ENCODE data around the gene IFIT5. TPM values are rescaled to one million over a fixed set of nuclear protein-coding genes. Genes with fewer than 3 reads are reported as not detected.

Gene IFIT5
- polyA plus RNA-seq, 2 of the 4 experiments (the other 2 are of a cell fraction): 7.8 to 11.5 TPM

- Histone ChIP-seq H3K4me2 (no peak overlapping the region), H3K4me3 (no peak overlapping the region), H3K4me1 (peaks cover 20% of the 10 kb centered on the region), H3K27ac (no peak overlapping the region; a peak in 1 of 6 replicates), H3K9me3 (no peaks in the 10 kb centered on the region)
- ChIA-PET CTCF (interaction anchor here (0.8 to 9.1 kb wide), 5 partner anchors 10 to 136 kb away, joined by 3 to 88 read pairs (median 7); no protein-coding TSS in a partner anchor), POLR2A (no interaction called here)
- 64% methylated on average over 1 of the region's 1 CpG for WGBS (ENCODE audit: missing lambda C conversion rate)
- FAIRE-seq: no peak
- no peak for TF ChIP-seq RAD21 (conservative IDR thresholded peaks at IDR 0.05 in 1 of 2, IDR thresholded peaks at IDR 0.05 in 1 of 2)
- TF ChIP-seq CEBPB (IDR thresholded peaks at IDR 0.05): no peak
- no peak for TF ChIP-seq CBX2 (IDR thresholded peaks at IDR 0.05; ENCODE audit: borderline replicate concordance, low read depth)
- TF ChIP-seq MAZ (IDR thresholded peaks at IDR 0.05; ENCODE audit: borderline replicate concordance, low read depth, low read length): no peak
- TF ChIP-seq PHF8 (IDR thresholded peaks at IDR 0.05; ENCODE audit: borderline replicate concordance, low read depth): no peak
- TF ChIP-seq MYC (IDR thresholded peaks at IDR 0.05; ENCODE audit: borderline replicate concordance, low read length): no peak
- no peak for TF ChIP-seq NPAS2 (CRISPR knock-in tag; IDR thresholded peaks at IDR 0.05; ENCODE audit: borderline replicate concordance)
- no peak for TF ChIP-seq KDM1A (IDR thresholded peaks at IDR 0.05; ENCODE audit: low read depth)
- no peak for TF ChIP-seq CHD4 (IDR thresholded peaks at IDR 0.05; ENCODE audit: borderline replicate concordance)
- TF ChIP-seq ATOH8 (CRISPR knock-in tag; IDR thresholded peaks at IDR 0.05; ENCODE audit: low read depth): no peak
- no peak for TF ChIP-seq EHF (CRISPR knock-in tag; IDR thresholded peaks at IDR 0.05)
- TF ChIP-seq NR3C1 (IDR thresholded peaks at IDR 0.05): no peak
- no peak for TF ChIP-seq USF2 (IDR thresholded peaks at IDR 0.05)
- no peak for TF ChIP-seq RARB (CRISPR knock-in tag; IDR thresholded peaks at IDR 0.05)
- TF ChIP-seq REST (IDR thresholded peaks at IDR 0.05): no peak
- no peak for TF ChIP-seq MAFK (IDR thresholded peaks at IDR 0.05; ENCODE audit: partially characterized antibody)
- TF ChIP-seq HDAC2 (IDR thresholded peaks at IDR 0.05): no peak
- no peak for DNase-seq (ENCODE audit: low read depth in 1 of 2, low spot score in 1 of 2)
- ATAC-seq: no peak
These were observed 14.5 kb downstream of the IFIT5 start for GRCh38 chr10:89428877-89429276.

- CTCF ChIA-PET: interaction anchor here (1.3 to 2.1 kb wide), 6 partner anchors 13 to 1355 kb away, joined by 3 to 12 read pairs (median 4); no protein-coding TSS in a partner anchor
- Histone ChIP-seq H3K4me2 (peak overlapping the region; percentile 38), H3K4me1 (peaks cover 7% of the 10 kb centered on the region; the same call in 2 of the 3 replicates), H3K27ac (no peak overlapping the region), H3K4me3 (no peak overlapping the region), H3K9me3 (no peaks in the 10 kb centered on the region)
- WGBS (ENCODE audit: missing lambda C conversion rate): 45% methylated on average over 3 of the region's 3 CpGs
- DNase-seq (ENCODE audit: low read depth in 1 of 2, low spot score in 1 of 2) (peak in 1 of 2 experiments; percentile 21), ATAC-seq (no peak), FAIRE-seq (no peak)
- TF ChIP-seq MYC (IDR thresholded peaks at IDR 0.05; ENCODE audit: borderline replicate concordance, low read length) (no peak), ATOH8 (CRISPR knock-in tag; IDR thresholded peaks at IDR 0.05; ENCODE audit: low read depth) (no peak), TP53 (CRISPR knock-in tag; IDR thresholded peaks at IDR 0.05) (no peak), POLR2AphosphoS2 (conservative IDR thresholded peaks at IDR 0.05; ENCODE audit: low read length) (no peak), ZFP36 (IDR thresholded peaks at IDR 0.05; ENCODE audit: borderline replicate concordance, partially characterized antibody) (no peak), PBX3 (IDR thresholded peaks at IDR 0.05) (no peak), NFE2L2 (conservative IDR thresholded peaks at IDR 0.05; ENCODE audit: low read length) (no peak), EP300 (IDR thresholded peaks at IDR 0.05) (no peak), EHF (CRISPR knock-in tag; IDR thresholded peaks at IDR 0.05) (no peak), NPAS2 (CRISPR knock-in tag; IDR thresholded peaks at IDR 0.05; ENCODE audit: borderline replicate concordance) (no peak)
- POLR2A ChIA-PET: no interaction called here
These were observed 17.6 kb downstream of the IFIT5 start for GRCh38 chr10:89431977-89432376.

Data from A549 (cell line).